Keratinocyte (primary cell): ENCODE data around the gene PABPC4L. TPM values are rescaled to one million over a fixed set of nuclear protein-coding genes. Genes with fewer than 3 reads are reported as not detected.

ENCODE experiments used
- DNase-seq: peaks from one replicate; pipeline ENCODE4 v3.0.0-alpha.2; 2011; ENCODE audit warnings: low read depth, missing footprints, low spot score
- FAIRE-seq: peaks from 2 replicates; lab custom pipeline; 2011; peaks lifted over from hg19 to GRCh38; lab: Jason Lieb, UNC
- H2AFZ ChIP-seq: 2 replicates; pipeline ENCODE4 v1.6.0; 2012; ENCODE audit warnings: low read length, control low read depth, inconsistent platforms; ENCODE audit not compliant: control insufficient read depth
- H3K27ac ChIP-seq: 2 replicates; pipeline ENCODE4 v1.5.1; 2011; ENCODE audit warnings: low read length; ENCODE audit not compliant: control insufficient read depth, insufficient read depth
- H3K27me3 ChIP-seq: 3 replicates; pipeline ENCODE4 v1.6.0; 2011; ENCODE audit warnings: low read length; ENCODE audit not compliant: control insufficient read depth, insufficient read depth; ENCODE audit errors: extremely low read depth
- H3K36me3 ChIP-seq, 2 experiments: 2 replicates in 1 of 2; 3 replicates in 1 of 2; pipeline ENCODE4 v1.5.1; 2011; ENCODE audit warnings: low read length in 2 of 2, mild to moderate bottlenecking in 1 of 2; ENCODE audit not compliant: control insufficient read depth in 2 of 2, insufficient read depth in 2 of 2; ENCODE audit errors: extremely low read depth in 1 of 2
- H3K4me1 ChIP-seq: 3 replicates; pipeline ENCODE4 v1.5.1; 2011; ENCODE audit warnings: low read length; ENCODE audit not compliant: control insufficient read depth, insufficient read depth; ENCODE audit errors: extremely low read depth
- H3K4me2 ChIP-seq: 3 replicates; pipeline ENCODE4 v1.6.0; 2011; ENCODE audit warnings: low read depth, low read length; ENCODE audit not compliant: control insufficient read depth, insufficient read depth; ENCODE audit errors: extremely low read depth
- H3K4me3 ChIP-seq, 3 experiments: fragments of 200-600 bp in 1 of 3; sonication (generic) in 1 of 3; 2 replicates in 2 of 3; 3 replicates in 1 of 3; pipeline ENCODE4 v1.5.1; 2011 to 2016; ENCODE audit warnings: low read length in 3 of 3, mild to moderate bottlenecking in 3 of 3, control low read depth in 2 of 3, inconsistent platforms in 1 of 3, low read depth in 1 of 3, mixed read lengths in 1 of 3, mixed run types in 1 of 3, moderate library complexity in 1 of 3; ENCODE audit not compliant: control insufficient read depth in 2 of 3, insufficient read depth in 2 of 3; ENCODE audit errors: extremely low read depth in 1 of 3
- H3K79me2 ChIP-seq: 2 replicates; pipeline ENCODE4 v1.6.0; 2012; ENCODE audit warnings: low read length; ENCODE audit not compliant: control insufficient read depth, insufficient read depth
- H3K9ac ChIP-seq: 3 replicates; pipeline ENCODE4 v1.6.0; 2011; ENCODE audit warnings: low read length; ENCODE audit not compliant: control insufficient read depth, insufficient read depth; ENCODE audit errors: extremely low read depth
- H3K9me1 ChIP-seq: 3 replicates; pipeline ENCODE4 v1.6.0; 2011; ENCODE audit warnings: low read length; ENCODE audit not compliant: control insufficient read depth, insufficient read depth; ENCODE audit errors: extremely low read depth
- H3K9me3 ChIP-seq: 2 replicates; pipeline ENCODE4 v1.5.1; 2012; ENCODE audit warnings: low read depth, low read length; ENCODE audit not compliant: control insufficient read depth
- H4K20me1 ChIP-seq: 3 replicates; pipeline ENCODE4 v1.6.0; 2011; ENCODE audit warnings: low read length; ENCODE audit not compliant: control insufficient read depth, insufficient read depth; ENCODE audit errors: extremely low read depth
- EZH2 ChIP-seq: IDR thresholded peaks from one replicate; pipeline ENCODE4 v1.6.1; 2012; ENCODE audit warnings: inconsistent platforms, mild to moderate bottlenecking, low read length, moderate library complexity
- dilution Hi-C: fragments of 300-500 bp; cut with MboI; formaldehyde crosslinking; loops from one replicate; pipeline ENCODE4 v1.7.0; 2020; ENCODE audit warnings: low sequenced_read_pairs; ENCODE audit not compliant: extremely low pct_ligation_motif_present
- polyA plus RNA-seq, 5 experiments: library from polyadenylated mRNA; depleted of rRNA in 3 of 5; stranded (reverse) in 3 of 5; stranded (forward) in 1 of 5; unstranded in 1 of 5; fragments of >200 nt; gene quantifications; 1 replicate in 1 of 5; 2 replicates in 3 of 5; 3 replicates in 1 of 5; pipeline versions ENCODE4 v1.2.1 to v1.2.3, GENCODE V29; 2011 to 2012; ENCODE audit warnings: missing spikeins in 2 of 5, low read depth in 1 of 5, low replicate concordance in 1 of 5
- TF ChIP-seq, protein P1 (sequence below), 3 experiments: IDR thresholded peaks in 1 of 3; conservative IDR thresholded peaks in 1 of 3; optimal IDR thresholded peaks in 1 of 3; 2 replicates in 2 of 3; 3 replicates in 1 of 3; pipeline versions ENCODE3 to v1.5.1; 2011; ENCODE audit warnings: low read length in 3 of 3, mild to moderate bottlenecking in 3 of 3, moderate library complexity in 2 of 3, control low read depth in 1 of 3, inconsistent platforms in 1 of 3; ENCODE audit not compliant: insufficient read depth in 2 of 3; ENCODE audit errors: extremely low read depth in 1 of 3

Gene PABPC4L
- polyA plus RNA-seq, 1 donor (not counting 4 experiments of a cell fraction or from before 2014, with no cell fraction given): 0.45 TPM

DNA sequence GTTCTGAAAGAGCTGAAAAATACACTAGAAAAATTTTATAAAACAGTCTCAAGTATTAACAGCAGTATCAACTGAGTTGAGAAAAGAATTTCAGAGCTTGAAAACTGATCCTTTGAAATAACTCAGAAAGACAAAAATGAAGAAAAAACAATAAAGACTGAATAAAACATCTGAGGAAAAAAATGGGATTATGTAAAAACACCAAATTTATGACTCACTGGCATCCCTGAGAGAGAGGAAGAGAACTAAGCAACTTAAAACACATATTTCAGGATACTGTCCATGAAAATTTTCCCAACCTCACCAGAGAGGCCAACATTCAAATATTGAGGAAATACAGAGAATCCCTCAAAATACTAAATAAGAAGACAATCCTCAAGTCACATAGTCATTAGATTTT, 22.9 kb downstream of the PABPC4L start:
- Histone ChIP-seq H2AFZ (no peak overlapping the region), H3K9ac (no peak overlapping the region), H4K20me1 (no peaks in the 10 kb centered on the region), H3K79me2 (no peaks in the 10 kb centered on the region), H3K27ac (no peak overlapping the region), H3K4me2 (no peak overlapping the region), H3K4me3 (no peak overlapping the region), H3K9me3 (no peaks in the 10 kb centered on the region), H3K9me1 (no peaks in the 10 kb centered on the region), H3K4me1 (no peaks in the 10 kb centered on the region), H3K27me3 (no peaks in the 10 kb centered on the region), H3K36me3 (no peaks in the 10 kb centered on the region)
- TF ChIP-seq, protein P1, sequence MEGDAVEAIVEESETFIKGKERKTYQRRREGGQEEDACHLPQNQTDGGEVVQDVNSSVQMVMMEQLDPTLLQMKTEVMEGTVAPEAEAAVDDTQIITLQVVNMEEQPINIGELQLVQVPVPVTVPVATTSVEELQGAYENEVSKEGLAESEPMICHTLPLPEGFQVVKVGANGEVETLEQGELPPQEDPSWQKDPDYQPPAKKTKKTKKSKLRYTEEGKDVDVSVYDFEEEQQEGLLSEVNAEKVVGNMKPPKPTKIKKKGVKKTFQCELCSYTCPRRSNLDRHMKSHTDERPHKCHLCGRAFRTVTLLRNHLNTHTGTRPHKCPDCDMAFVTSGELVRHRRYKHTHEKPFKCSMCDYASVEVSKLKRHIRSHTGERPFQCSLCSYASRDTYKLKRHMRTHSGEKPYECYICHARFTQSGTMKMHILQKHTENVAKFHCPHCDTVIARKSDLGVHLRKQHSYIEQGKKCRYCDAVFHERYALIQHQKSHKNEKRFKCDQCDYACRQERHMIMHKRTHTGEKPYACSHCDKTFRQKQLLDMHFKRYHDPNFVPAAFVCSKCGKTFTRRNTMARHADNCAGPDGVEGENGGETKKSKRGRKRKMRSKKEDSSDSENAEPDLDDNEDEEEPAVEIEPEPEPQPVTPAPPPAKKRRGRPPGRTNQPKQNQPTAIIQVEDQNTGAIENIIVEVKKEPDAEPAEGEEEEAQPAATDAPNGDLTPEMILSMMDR (optimal IDR thresholded peaks at IDR 0.05 in 1 of 3, IDR thresholded peaks at IDR 0.05 in 1 of 3, conservative IDR thresholded peaks at IDR 0.05 in 1 of 3; ENCODE audit: extremely low read depth in 1 of 3, insufficient read depth in 2 of 3, low read length in 3 of 3): no peak
- TF ChIP-seq EZH2: no peak
- DNase-seq (no peak), FAIRE-seq (no peak)
- dilution Hi-C loops: no loop called here

DNA sequence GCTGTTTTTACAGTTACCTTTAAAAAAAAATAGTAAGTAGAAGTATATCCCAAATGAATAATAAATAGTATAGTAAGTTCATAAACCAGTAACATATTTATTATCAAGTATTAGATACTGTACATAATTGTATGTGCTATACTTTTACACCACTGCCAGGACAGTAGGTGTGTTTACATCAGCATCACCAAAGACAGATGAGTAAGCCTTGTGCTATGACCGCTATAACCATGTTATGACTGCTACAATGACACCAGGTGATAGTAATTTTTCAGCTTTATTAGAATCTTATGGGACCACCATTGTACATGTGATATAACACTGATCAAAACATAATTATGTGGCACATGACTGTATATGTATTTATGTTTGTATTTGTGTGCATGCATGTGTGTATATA, 27.3 kb downstream of the PABPC4L start:
- no peaks in the 10 kb centered on the region for H3K79me2 ChIP-seq
- dilution Hi-C loops: no loop called here
- no peaks in the 10 kb centered on the region for H3K9me1 ChIP-seq
- no peak overlapping the region for H3K4me2 ChIP-seq
- TF ChIP-seq, protein P1 (optimal IDR thresholded peaks at IDR 0.05 in 1 of 3, IDR thresholded peaks at IDR 0.05 in 1 of 3, conservative IDR thresholded peaks at IDR 0.05 in 1 of 3; ENCODE audit: extremely low read depth in 1 of 3, insufficient read depth in 2 of 3, low read length in 3 of 3): no peak
- TF ChIP-seq EZH2: no peak
- no peaks in the 10 kb centered on the region for H3K36me3 ChIP-seq
- no peaks in the 10 kb centered on the region for H4K20me1 ChIP-seq
- FAIRE-seq (no peak), DNase-seq (no peak)
- H3K27me3 ChIP-seq: no peaks in the 10 kb centered on the region
- no peaks in the 10 kb centered on the region for H3K9me3 ChIP-seq
- no peak overlapping the region for H2AFZ ChIP-seq
- no peak overlapping the region for H3K27ac ChIP-seq
- H3K4me3 ChIP-seq: no peak overlapping the region
- no peak overlapping the region for H3K9ac ChIP-seq
- no peaks in the 10 kb centered on the region for H3K4me1 ChIP-seq
